Measurements from ENCODE around the gene CYLD.

- no peak for TF ChIP-seq CTCF (IDR thresholded peaks at IDR 0.05; ENCODE audit: extremely low read depth in 1 of 2, insufficient read depth in 1 of 2, low read depth in 1 of 2, low read length in 2 of 2)
- TF ChIP-seq POLR2AphosphoS5 (IDR thresholded peaks at IDR 0.05; ENCODE audit: insufficient read depth, low read depth, low read length): no peak
- TF ChIP-seq JUN (IDR thresholded peaks at IDR 0.05; ENCODE audit: borderline replicate concordance, insufficient read depth, insufficient read length, low read depth): no peak
Observed at GRCh38 chr16:50752471-50753235, 10.8 kb downstream of the CYLD start.

All from endothelial cell of umbilical vein (primary cell).